ENCODE results near the gene CCL18.
"Not testable (repeated sequence)": the region's sequence is repeated elsewhere in the genome, so short reads cannot be mapped to it uniquely, and the experiment has no call there.

CCL18 gene

DNA sequence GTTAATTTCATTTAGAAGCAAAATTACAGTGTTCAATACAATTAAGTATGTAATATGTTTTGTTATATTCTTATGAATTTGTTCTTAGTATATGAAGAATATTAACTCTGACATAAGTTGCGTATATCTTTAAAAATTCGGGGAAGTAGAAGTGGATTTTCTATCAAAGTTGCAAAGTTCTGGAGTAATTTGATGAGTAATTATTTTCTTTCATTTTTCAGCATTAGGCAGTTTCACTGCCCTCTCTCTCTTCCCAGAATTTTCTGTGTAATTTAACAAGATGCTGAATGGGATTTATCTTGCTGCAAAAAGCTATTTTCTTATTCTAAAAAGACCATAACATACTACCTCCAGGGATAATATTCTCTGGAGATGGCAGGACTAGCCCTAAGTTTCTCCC, 8.9 kb upstream of the CCL18 start:
- no peak for DNase-seq (ENCODE audit: low read depth in 1 of 2, low spot score in 1 of 2)
- TF ChIP-seq JUND (IDR thresholded peaks at IDR 0.05; ENCODE audit: low read depth), result no peak
- in situ Hi-C loops (cut with HindIII; ENCODE audit: low pct_unique_long_range_greater_than_20kb, low sequenced_read_pairs), result no loop called here

DNA sequence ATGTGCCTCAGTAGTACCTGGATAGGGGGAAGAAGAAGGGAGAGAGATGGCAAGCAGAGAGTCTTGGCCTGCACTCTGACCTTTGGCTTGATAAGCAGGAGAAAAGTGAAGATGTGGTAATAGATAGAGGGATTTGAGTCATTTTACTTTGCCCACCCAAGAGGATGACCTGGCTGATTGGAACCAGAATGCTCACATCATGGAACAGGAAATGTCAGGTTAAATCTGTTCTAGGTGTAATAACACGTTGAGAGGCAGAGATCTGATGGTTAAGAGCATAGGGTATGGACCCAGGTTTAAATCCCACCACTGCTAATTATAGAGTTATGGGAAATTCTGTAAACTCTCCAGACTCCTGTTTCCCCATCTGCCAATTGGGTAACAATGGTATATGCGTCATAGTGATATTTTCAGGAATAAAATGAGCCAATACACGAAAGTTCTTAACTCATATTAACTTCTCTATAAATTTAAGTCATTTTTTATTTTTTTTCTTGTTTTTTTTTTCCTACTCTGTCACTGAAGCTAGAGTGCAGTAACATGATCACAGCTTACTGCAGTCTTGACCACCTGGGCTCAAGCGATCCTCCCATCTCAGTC, 8.1 kb upstream of the CCL18 start:
- in situ Hi-C loops (cut with HindIII; ENCODE audit: low pct_unique_long_range_greater_than_20kb, low sequenced_read_pairs), result no loop called here
- no peak for TF ChIP-seq JUND (IDR thresholded peaks at IDR 0.05; ENCODE audit: low read depth)
- no peak for DNase-seq (ENCODE audit: low read depth in 1 of 2, low spot score in 1 of 2)

- DNase-seq (ENCODE audit: low read depth in 1 of 2, low spot score in 1 of 2), result no peak
- in situ Hi-C loops (cut with HindIII; ENCODE audit: low pct_unique_long_range_greater_than_20kb, low sequenced_read_pairs), result no loop called here
Observed at GRCh38 chr17:36057911-36058310, 6.2 kb upstream of the CCL18 start.

GRCh38 chr17:36059406-36059805, 4.7 kb upstream of the CCL18 start:
- DNase-seq (ENCODE audit: low read depth in 1 of 2, low spot score in 1 of 2), result no peak
- no peak for TF ChIP-seq JUND (IDR thresholded peaks at IDR 0.05; ENCODE audit: low read depth)
- in situ Hi-C loops (cut with HindIII; ENCODE audit: low pct_unique_long_range_greater_than_20kb, low sequenced_read_pairs), result no loop called here

More at GRCh38 chr17:36057911-36058310, 6.2 kb upstream of the CCL18 start:
- TF ChIP-seq JUND (IDR thresholded peaks at IDR 0.05; ENCODE audit: low read depth), result no peak

GRCh38 chr17:36060816-36061215, 3.3 kb upstream of the CCL18 start:
- no peak for TF ChIP-seq JUND (IDR thresholded peaks at IDR 0.05; ENCODE audit: low read depth)
- in situ Hi-C loops (cut with HindIII; ENCODE audit: low pct_unique_long_range_greater_than_20kb, low sequenced_read_pairs), result no loop called here
- no peak for DNase-seq (ENCODE audit: low read depth in 1 of 2, low spot score in 1 of 2)

DNA sequence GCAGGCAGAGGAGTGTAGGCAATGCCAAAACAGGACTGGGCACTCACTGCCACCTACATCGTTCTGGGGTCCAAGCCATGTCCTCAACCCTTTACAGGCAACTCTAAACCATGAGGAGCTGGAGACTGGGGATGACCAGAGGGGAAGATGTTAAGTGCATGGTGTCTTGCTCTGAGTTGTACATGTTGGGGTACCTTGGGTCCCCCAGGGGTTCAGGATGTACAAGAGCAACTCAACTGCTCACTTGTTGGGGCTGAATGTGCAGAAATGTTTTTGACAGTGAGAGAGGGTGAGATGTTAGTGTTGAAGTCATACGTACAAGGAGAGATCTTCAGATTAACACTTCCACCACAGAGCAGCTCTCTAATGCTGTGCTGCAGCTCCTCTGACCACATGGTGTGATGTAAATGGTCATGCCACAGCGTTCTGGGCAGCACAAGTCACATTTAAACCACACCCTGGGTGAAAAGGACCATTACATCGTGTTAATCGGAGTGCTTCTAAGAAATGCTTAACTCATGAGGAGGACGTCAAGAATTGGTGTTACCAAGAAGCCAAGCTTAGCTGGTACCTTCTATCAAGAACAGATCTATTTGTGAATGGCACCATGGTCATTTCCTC, 2.4 kb downstream of the CCL18 start:
- no peak for DNase-seq (ENCODE audit: low read depth in 1 of 2, low spot score in 1 of 2)
- in situ Hi-C loops (cut with HindIII; ENCODE audit: low pct_unique_long_range_greater_than_20kb, low sequenced_read_pairs), result no loop called here
- TF ChIP-seq JUND (IDR thresholded peaks at IDR 0.05; ENCODE audit: low read depth), result no peak

DNA sequence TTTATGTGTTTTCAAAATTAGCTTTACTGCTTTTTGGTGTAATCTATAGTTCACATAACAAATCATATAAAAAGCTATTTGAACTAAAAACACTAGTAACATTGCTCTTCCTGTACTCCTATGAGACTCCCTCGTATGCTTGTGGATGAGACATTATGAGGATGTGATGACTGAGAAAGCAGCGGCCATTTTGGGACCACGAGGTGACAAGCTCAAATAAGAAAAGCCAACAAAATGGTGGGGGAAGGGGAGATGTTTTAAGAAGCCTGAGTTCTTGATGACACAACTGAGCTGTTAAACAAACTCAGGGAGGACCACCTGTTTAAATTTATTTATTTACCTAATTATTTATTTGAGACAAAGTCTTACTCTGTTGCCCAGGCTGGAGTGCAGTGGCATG, 4.5 kb downstream of the CCL18 start:
- in situ Hi-C loops (cut with HindIII; ENCODE audit: low pct_unique_long_range_greater_than_20kb, low sequenced_read_pairs), result no loop called here
- TF ChIP-seq JUND (IDR thresholded peaks at IDR 0.05; ENCODE audit: low read depth), result no peak
- DNase-seq (ENCODE audit: low read depth in 1 of 2, low spot score in 1 of 2), result no peak

GRCh38 chr17:36069136-36069535, 5.1 kb downstream of the CCL18 start:
- DNase-seq (ENCODE audit: low read depth in 1 of 2, low spot score in 1 of 2), result no peak
- no peak for TF ChIP-seq JUND (IDR thresholded peaks at IDR 0.05; ENCODE audit: low read depth)
- in situ Hi-C loops (cut with HindIII; ENCODE audit: low pct_unique_long_range_greater_than_20kb, low sequenced_read_pairs), result no loop called here

DNA sequence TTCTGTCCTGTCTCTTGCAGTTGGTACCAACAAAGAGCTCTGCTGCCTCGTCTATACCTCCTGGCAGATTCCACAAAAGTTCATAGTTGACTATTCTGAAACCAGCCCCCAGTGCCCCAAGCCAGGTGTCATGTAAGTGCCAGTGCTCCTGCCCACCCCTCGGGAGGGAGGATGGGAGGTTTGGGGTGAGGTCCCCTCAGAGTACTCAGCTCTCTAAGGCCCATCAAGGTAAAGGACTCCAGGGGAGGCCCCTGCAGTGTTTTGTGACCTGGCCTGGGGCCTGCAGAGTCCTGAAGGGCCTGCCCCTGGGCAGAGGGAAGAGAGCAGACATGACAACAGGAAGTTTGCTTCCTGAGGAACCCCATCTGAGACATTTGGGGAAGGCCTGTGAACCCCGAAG, 6.4 kb downstream of the CCL18 start:
- in situ Hi-C loops (cut with HindIII; ENCODE audit: low pct_unique_long_range_greater_than_20kb, low sequenced_read_pairs), result no loop called here
- no peak for DNase-seq (ENCODE audit: low read depth in 1 of 2, low spot score in 1 of 2)
- TF ChIP-seq JUND (IDR thresholded peaks at IDR 0.05; ENCODE audit: low read depth), result no peak

DNA sequence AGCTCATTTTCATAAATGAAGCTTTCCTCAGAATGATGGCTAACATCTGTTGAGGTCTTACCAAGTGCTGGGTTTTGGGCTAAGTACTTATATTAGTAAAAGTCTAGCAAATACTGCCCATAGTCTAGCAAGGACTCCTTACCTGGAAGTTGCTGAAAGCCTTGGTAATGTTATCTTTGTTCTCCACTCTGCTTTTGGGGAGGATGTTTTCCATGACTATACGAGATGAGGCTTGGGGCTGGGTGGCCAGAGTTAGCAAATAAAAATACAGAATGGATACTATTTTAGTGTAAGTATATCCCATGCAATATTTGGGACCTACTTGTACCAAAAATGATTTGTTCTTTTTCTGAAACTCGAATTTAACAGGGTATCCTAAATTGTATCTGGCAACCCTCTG, 7.7 kb downstream of the CCL18 start:
- DNase-seq (ENCODE audit: low read depth in 1 of 2, low spot score in 1 of 2), result no peak
- in situ Hi-C loops (cut with HindIII; ENCODE audit: low pct_unique_long_range_greater_than_20kb, low sequenced_read_pairs), result no loop called here
- TF ChIP-seq JUND (IDR thresholded peaks at IDR 0.05; ENCODE audit: low read depth), result no peak

DNA sequence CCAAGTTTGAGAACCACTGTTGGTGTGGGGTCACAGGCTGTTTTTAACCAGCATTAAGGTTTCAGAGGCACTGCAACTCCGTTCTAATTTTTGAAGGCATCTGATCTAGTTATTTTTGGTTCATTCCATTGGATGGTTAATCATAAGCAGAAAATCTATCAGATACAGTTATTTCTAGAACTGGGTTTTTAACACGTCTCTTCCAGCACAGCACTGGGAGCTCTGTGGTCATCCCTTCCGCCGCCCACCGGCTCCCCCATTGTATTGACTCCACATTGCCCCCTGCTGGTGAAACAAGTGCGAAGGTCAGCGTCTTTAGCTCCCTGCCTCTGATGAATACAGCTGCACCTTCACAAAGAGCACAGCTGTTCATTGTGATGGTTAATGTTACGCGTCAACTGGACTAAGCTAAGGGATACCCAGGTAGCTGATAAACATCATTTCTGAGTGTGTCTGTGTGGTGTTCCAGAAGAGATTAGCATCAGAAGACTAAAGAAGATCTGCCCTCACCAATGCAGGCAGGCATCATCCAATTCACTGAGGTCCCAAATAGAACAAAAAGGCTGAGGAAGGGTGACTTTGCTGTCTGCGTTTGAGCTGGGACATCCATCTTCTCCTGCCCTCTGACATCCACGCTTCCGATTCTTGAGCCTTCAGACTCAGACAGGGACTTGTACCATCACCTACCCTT, 8.5 kb downstream of the CCL18 start:
- no peak for TF ChIP-seq JUND (IDR thresholded peaks at IDR 0.05; ENCODE audit: low read depth)
- in situ Hi-C loops (cut with HindIII; ENCODE audit: low pct_unique_long_range_greater_than_20kb, low sequenced_read_pairs), result no loop called here
- DNase-seq (ENCODE audit: low read depth in 1 of 2, low spot score in 1 of 2), result peak in 1 of 2 experiments; percentile 29

- TF ChIP-seq JUND (IDR thresholded peaks at IDR 0.05; ENCODE audit: low read depth), result no peak
- DNase-seq (ENCODE audit: low read depth in 1 of 2, low spot score in 1 of 2), result no peak
- in situ Hi-C loops (cut with HindIII; ENCODE audit: low pct_unique_long_range_greater_than_20kb, low sequenced_read_pairs), result no loop called here
Observed at GRCh38 chr17:36074365-36074764, 10.3 kb downstream of the CCL18 start.

GRCh38 chr17:36081681-36082471, 17.8 kb downstream of the CCL18 start:
- DNase-seq (ENCODE audit: low read depth in 1 of 2, low spot score in 1 of 2); in situ Hi-C loops (cut with HindIII; ENCODE audit: low pct_unique_long_range_greater_than_20kb, low sequenced_read_pairs): not testable (repeated sequence)

DNA sequence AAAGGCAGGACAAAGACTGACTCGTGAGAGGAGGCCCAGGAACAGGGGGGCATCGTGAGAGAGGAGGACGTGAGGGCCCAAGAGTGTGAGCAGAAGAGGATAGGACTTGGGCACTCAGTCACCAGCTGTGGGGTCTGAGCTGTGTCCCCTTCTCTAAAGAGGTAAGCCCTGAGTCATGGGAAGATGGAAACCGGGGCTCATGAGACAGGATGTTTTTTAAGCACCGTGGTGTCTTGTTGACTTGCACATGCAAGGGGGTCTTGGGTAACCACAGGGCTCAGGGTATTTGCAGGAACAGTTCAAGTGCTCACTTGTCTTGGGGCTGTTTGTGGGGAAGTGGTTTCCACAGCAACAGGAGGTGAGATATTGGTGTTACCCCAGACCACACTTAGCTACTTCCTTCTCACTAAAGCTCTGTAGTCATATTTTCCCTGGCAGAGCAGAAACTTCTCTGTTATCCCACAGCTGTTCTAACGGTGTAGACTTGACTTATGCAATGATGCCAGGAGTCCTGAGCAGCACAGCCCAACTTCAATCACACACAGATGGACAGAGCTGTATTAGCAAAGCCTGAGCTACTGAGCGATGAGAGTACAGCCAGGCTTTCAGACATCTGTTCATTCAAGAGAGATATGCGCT, 18.5 kb downstream of the CCL18 start:
- DNase-seq (ENCODE audit: low read depth in 1 of 2, low spot score in 1 of 2); in situ Hi-C loops (cut with HindIII; ENCODE audit: low pct_unique_long_range_greater_than_20kb, low sequenced_read_pairs): not testable (repeated sequence)

DNA sequence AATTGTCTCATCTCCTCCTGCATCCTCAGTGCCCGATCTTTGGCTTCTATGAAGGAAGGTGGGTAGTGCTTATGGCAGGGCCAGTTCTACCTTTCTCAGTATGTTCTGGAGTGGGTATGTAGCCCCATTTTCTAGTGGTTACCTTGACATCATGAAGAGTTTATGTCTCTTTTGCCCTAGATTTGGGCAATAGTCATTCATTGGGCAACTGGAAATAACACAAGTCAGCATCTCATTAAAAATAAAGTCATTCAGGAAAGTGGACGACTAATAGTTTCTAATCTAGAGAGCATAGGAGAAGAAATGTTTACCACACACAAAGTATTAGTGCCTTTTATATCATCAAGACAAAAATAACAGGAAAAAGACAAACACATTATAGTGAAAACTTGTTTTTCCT, 19.6 kb downstream of the CCL18 start:
- in situ Hi-C loops (cut with HindIII; ENCODE audit: low pct_unique_long_range_greater_than_20kb, low sequenced_read_pairs); DNase-seq (ENCODE audit: low read depth in 1 of 2, low spot score in 1 of 2): not testable (repeated sequence)

All from T47D (cell line).